SHP77 (cell line): ENCODE measurements around the gene MYO1A.
A peak's percentile ranks its signal among the peaks of the same experiment; 100 is the strongest.
"Not testable (repeated sequence)": the region's sequence is repeated elsewhere in the genome, so short reads cannot be mapped to it uniquely, and the experiment has no call there.

Experiments
- DNase-seq, 2 experiments: peaks; one replicate each; lab custom pipeline; 2025; lab: John Stamatoyannopoulos, UW

The MYO1A gene

DNA sequence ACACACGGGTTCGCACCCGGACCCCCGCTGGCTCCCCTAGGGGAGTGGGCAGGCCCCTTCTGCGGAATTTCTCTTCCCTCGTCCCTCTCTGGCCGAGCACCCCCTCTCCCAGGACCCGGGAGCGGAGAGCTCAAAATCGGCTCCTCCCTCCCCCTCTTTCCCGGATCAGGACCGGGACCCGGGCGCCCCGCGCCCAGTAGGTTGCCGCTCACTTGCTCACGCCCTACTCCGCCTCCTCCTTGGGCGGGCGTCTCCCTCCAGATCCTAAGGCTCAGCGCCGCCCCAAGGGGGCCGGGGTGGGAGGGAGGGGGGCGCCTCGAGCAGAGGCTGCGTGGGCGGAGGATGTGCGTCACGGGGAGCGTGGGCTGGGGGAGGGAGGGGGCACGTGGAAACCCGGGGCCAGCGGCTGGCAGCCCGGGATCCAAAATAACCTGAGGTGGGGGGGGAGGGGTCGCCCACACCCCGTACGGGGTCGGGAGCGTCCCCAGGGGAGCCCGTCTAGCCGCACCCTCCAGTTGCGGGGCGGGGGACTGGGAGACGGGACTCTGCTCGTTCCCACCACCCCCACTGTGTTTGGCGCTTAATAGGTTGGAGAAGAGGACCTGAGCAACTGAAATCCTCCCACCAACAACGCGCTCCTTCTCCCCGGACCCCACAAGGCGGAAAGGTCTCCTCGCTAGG lies 37.2 kb upstream of the MYO1A start:
- no peak for DNase-seq

DNA sequence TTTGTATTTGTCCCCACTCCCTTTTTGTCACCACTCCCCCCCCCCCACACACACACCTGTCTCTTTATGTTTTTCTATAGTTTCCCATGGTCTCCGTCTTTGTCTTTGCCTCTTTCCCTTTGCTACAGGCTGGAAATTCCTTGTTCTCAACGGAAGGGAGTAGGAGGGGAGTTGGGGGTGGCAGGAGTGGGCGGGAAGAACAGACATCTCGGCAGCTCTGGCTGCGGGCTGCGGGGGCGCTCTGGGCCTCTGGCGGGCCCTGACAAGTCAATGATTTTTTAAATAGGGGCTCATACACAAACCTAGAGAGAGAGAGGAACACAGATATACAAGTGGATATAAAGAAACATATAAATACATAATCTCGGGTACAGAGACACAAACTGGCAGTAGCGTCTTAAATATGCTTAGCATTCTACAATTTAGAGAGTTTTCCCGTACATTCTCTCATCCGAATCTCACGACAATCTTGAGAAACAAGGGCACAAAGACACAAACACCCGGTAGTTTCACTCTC lies 36.6 kb upstream of the MYO1A start:
- peak in 1 of 2 experiments; percentile 60 for DNase-seq

GRCh38 chr12:57085999-57086492 lies 36.1 kb upstream of the MYO1A start:
- DNase-seq: no peak

DNA sequence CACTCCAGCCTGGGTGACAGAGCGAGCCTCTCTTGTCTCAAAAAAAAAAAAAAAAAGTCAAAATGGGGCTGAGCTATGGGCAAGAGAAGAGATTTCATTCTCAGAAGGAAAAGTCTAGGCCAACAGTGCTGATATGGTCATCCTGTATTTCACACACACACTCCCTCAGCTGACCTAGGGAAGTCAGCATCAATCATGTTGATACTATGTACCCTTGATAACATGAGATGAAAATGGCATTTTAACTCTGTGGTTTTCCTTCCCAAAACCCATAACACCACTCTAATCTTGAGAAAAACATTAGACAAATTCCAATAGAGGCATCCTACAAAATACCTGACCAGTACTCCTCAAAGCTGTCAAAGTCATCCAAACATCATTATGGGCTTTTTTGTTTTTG lies 30.9 kb upstream of the MYO1A start:
- no peak for DNase-seq

- DNase-seq: no peak
Observed at GRCh38 chr12:57079821-57080220, 29.9 kb upstream of the MYO1A start.

- peak; percentile 99 for DNase-seq
Observed at GRCh38 chr12:57078519-57079404, 28.8 kb upstream of the MYO1A start, which contains the start of gene NEMP1. Gene NEMP1 (minus strand): TSS chr12:57078791. CDS start chr12:57078745, 46 bp downstream.

- not testable (repeated sequence) for DNase-seq
Observed at GRCh38 chr12:57073566-57074450, 23.9 kb upstream of the MYO1A start.

DNA sequence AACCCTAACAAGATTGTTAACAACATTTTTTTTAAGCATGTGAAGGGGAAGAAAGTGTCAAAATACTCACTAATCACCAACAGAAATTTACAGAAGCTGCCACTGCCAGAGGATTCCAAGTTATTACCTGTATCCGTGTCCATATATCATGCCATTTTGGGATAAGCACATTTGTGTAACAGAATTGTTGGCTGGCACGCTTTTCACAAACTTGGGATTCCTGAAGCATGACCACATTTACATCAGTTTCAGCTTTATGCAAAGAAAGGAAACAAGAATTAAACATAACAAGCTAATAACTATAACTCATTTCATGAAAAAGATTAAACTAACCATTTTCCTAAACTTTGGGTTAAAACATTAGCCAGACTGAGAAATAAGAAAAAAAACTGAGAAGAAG lies 22.7 kb upstream of the MYO1A start:
- DNase-seq: no peak

DNA sequence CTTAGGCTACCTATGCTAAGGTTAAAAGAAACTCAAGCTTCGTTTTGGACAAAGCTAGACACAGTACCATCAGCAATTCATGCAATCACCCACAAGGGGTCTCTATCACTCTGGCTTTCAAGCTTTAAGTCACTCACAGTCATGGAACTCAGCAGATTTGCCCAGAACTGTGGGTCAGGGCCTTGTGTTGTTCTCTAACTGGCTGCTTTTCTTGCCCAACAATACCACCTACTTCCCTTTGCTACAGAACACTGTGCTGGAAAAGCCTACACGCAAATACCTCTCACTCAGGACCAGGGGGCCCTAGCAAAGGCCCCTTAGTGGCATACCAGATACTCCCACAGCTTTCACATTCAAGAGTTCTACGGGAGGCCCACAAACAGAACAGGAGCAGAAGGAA lies 19.6 kb upstream of the MYO1A start:
- peak; percentile 48 to 57 for DNase-seq

DNA sequence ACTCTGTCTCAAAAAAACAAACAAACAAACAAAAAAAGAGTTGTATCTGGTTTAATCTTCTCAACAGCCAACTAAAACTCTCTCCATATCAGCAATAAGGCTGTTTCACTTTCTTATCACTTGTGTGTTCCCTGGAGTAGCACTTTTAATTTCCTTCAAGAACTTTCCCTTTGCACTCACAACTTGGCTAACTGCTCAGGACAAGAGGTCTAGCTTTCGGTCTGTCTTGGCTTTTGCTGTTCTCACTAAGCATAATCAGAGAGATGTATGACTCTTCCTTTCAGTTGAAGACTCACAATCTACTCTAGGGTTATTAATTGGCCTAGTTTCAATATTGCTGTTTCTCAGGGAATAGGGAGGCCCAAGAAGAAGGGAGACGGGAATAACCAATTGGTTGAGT lies 16.3 kb upstream of the MYO1A start:
- DNase-seq: no peak

DNA sequence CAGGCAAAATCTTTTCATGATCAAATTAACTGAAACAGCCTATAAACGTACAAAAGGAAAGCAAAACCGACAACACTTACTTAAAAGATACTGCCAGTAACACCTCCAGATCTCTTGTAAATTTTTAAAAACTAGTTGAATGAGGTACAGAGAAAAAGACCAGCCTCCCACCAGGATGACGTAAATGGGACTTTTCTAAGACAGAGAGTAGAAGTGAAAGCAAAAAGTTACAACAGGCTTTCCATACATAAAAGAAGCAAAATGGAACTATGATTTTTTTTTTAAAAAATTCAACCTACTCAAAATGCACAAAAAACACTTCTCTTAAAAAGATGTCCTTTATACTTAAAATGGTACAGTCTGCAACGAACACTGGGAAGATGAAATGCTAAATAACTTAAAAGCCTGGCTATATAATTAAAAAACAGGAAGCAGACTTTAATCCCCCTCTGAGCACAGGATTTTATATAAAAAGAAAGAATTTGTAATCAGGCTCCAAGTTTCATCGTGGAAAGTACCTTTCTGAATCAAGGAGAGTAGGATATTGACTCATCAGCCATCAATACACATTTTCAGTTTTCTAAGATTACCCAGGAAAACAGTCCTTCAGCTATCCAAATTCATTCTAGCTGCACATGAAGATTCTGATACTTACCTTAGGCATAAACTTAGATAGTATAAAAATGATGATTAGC lies 14.2 kb upstream of the MYO1A start:
- no peak for DNase-seq

DNA sequence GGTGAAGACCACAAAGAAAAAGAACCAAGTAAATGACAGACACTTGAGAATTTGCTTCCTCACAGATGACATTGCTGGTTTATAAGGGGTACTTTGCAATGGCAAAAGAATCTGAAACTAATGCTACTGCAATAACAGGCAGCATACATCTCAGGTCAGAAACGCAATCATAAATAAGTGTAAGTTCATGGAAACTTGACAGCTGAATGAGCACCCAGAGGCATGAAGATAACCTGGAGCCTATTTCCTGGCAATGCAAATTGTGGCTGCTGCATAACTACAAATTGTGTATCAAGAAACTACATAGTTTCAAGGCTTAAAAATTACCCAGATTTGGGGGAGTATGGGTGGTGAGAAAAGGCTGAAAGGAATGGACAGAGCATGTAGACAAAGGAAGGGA lies 8.5 kb upstream of the MYO1A start:
- no peak for DNase-seq

GRCh38 chr12:57057067-57057751 lies 7.3 kb upstream of the MYO1A start:
- DNase-seq: no peak

DNA sequence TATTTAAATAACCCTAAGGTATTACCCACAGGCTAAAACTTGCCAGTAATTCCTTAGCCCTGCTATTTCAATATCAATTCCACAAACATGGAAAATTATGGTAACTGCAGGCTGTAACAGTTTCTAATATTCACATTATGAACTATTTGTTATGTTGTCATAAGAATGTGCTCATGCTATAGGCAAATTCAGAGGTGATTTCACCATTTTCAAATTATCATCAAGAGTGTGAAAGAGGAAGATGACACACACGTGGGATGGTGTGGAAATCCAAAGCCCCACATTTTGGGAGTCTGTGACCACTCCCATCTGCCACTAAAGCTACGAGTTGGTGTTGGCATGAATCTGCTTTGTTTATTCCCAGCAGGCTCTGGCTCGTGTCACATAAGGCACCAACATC lies 5.9 kb upstream of the MYO1A start:
- no peak for DNase-seq

DNA sequence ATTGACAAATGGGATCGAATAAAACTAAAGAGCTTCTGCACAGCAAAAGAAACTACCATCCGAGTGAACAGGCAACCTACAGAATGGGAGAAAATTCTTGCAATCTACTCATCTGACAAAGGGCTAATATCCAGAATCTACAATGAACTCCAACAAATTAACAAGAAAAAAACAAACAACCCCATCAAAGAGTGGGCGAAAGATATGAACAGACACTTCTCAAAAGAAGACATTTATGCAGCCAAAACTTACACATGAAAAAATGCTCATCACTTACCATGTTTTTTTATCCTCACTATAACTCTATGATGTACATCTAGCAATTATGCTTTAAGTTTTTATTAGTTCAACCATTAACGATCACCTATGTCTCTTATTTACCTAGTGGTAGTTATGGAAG lies 4.0 kb upstream of the MYO1A start:
- not testable (repeated sequence) for DNase-seq

GRCh38 chr12:57053146-57053545 lies 3.2 kb upstream of the MYO1A start:
- not testable (repeated sequence) for DNase-seq

- DNase-seq: no peak
Observed at GRCh38 chr12:57051011-57051410, 1.1 kb upstream of the MYO1A start.

DNA sequence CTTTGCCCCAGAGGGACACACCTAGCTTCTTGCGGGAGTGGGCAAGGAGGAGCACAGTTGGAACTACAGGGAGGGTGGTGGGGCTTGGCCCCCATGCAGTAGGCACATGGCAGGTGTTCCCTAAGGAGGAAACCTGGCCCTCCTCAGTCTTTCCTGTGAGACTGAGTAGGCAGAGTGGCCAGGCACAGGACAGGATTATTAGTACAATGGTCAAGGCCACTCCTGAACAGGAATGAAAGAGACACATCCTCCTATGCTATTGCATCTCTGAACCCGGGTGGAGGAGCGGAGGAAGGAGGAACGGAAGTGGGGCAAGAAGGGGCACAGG lies 846 bp downstream of the MYO1A start:
- DNase-seq: no peak

- DNase-seq: no peak
Observed at GRCh38 chr12:57048423-57049118, 1.4 kb downstream of the MYO1A start.

GRCh38 chr12:57047981-57048380 lies 1.9 kb downstream of the MYO1A start:
- no peak for DNase-seq
